Measurements from ENCODE around the gene ADGRE2. TPM values are rescaled to one million over a fixed set of nuclear protein-coding genes. Genes with fewer than 3 reads are reported as not detected.

ADGRE2 gene
- total and polyA plus RNA-seq, 2 of the 4 experiments (the other 2 are of a cell fraction): not detected

DNA sequence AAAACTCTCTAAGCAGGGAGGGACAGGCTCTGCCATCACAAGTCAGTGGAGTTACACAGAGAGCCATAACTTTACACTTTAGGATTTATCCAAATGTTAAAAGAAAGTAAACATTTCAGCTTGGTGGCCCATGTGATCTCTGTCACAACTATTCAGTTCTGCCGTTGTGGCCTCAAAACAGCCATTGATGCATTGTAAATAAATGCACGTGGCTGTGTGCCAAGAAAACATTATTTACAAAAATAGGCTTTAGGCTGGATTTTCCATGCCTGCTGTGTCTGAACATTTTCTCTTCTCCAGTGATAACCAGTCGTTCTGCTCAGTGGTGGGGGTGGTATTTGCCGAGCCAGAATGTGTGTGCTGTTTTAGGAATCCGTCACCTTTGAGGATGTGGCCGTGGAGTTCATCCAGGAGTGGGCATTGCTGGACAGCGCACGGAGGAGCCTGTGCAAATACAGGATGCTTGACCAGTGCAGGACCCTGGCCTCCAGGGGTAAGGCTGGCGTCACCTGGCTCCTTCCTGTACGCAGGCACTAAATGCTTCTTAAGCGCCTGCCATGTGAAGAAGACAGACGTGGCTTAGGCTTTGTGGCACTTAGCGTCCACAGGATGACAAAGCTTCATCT is 83.6 kb downstream of the ADGRE2 start:
- H3K9me1 ChIP-seq (ENCODE audit: insufficient read depth, low read length): peaks cover 4% of the 10 kb centered on the region; the same call in 1 of the 2 replicates
- no peak overlapping the region for H2BK15ac ChIP-seq (ENCODE audit: low read depth, low read length)
- no peak overlapping the region for H2AFZ ChIP-seq (replicated peaks; ENCODE audit: low read length, poor library complexity)
- no peak overlapping the region for H3K23ac ChIP-seq (ENCODE audit: low read depth, low read length)
- no peak for TF ChIP-seq CHD1 (IDR thresholded peaks at IDR 0.05; ENCODE audit: low read depth, low read length)
- TF ChIP-seq MXI1 (IDR thresholded peaks at IDR 0.05; ENCODE audit: borderline replicate concordance, low read depth, low read length): no peak
- TF ChIP-seq USF2 (IDR thresholded peaks at IDR 0.05; ENCODE audit: low read depth, low read length): no peak
- TF ChIP-seq SMC3 (IDR thresholded peaks at IDR 0.05; ENCODE audit: low read depth, low read length): no peak
- TF ChIP-seq, protein P1, sequence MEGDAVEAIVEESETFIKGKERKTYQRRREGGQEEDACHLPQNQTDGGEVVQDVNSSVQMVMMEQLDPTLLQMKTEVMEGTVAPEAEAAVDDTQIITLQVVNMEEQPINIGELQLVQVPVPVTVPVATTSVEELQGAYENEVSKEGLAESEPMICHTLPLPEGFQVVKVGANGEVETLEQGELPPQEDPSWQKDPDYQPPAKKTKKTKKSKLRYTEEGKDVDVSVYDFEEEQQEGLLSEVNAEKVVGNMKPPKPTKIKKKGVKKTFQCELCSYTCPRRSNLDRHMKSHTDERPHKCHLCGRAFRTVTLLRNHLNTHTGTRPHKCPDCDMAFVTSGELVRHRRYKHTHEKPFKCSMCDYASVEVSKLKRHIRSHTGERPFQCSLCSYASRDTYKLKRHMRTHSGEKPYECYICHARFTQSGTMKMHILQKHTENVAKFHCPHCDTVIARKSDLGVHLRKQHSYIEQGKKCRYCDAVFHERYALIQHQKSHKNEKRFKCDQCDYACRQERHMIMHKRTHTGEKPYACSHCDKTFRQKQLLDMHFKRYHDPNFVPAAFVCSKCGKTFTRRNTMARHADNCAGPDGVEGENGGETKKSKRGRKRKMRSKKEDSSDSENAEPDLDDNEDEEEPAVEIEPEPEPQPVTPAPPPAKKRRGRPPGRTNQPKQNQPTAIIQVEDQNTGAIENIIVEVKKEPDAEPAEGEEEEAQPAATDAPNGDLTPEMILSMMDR (conservative IDR thresholded peaks at IDR 0.05; ENCODE audit: low read depth, low read length): no peak
- TF ChIP-seq BHLHE40 (IDR thresholded peaks at IDR 0.05; ENCODE audit: low read depth, low read length): no peak
- no peak for TF ChIP-seq FOS (IDR thresholded peaks at IDR 0.05; ENCODE audit: low read depth, low read length)
- no peak for TF ChIP-seq CEBPB (IDR thresholded peaks at IDR 0.05; ENCODE audit: low read depth, low read length)
- no peak for TF ChIP-seq MAZ (IDR thresholded peaks at IDR 0.05; ENCODE audit: borderline replicate concordance, low read depth, low read length)
- no peak for TF ChIP-seq RAD21 (IDR thresholded peaks at IDR 0.05; ENCODE audit: low read length)
- TF ChIP-seq NFE2L2 (IDR thresholded peaks at IDR 0.05; ENCODE audit: low read depth, low read length): no peak
- TF ChIP-seq POLR2A (IDR thresholded peaks at IDR 0.05; ENCODE audit: low read depth, low read length): no peak
- no peak for TF ChIP-seq RFX5 (IDR thresholded peaks at IDR 0.05; ENCODE audit: low read depth, low read length)
- TF ChIP-seq MAFK (IDR thresholded peaks at IDR 0.05; ENCODE audit: low read depth, low read length): no peak
- TF ChIP-seq ELK1 (IDR thresholded peaks at IDR 0.05; ENCODE audit: borderline replicate concordance, low read depth, low read length): no peak
- peaks cover 35% of the 10 kb centered on the region for H3K36me3 ChIP-seq (ENCODE audit: control insufficient read depth, insufficient read depth, low read length)
- H2BK20ac ChIP-seq (ENCODE audit: low read depth, low read length): no peak overlapping the region
- H3K27me3 ChIP-seq (ENCODE audit: control insufficient read depth, insufficient read depth, low read length): no peaks in the 10 kb centered on the region
- no peak overlapping the region for H4K5ac ChIP-seq (ENCODE audit: low read depth, low read length)
- H3K4me1 ChIP-seq (ENCODE audit: control insufficient read depth, insufficient read depth, low read length): no peaks in the 10 kb centered on the region
- no peak overlapping the region for H3K4me2 ChIP-seq (ENCODE audit: low read depth, low read length)
- ATAC-seq (ENCODE audit: low read depth) (no peak), DNase-seq (no peak)
- no peak overlapping the region for H3K27ac ChIP-seq (ENCODE audit: insufficient read depth, low read length)
- H3K4ac ChIP-seq (ENCODE audit: low read depth, low read length): no peak overlapping the region
- in situ Hi-C loops (cut with MboI; ENCODE audit: low sequenced_read_pairs) (no loop called here), intact Hi-C loops (cut with micrococcal nuclease) (no loop called here), dilution Hi-C loops (cut with HindIII; ENCODE audit: low sequenced_read_pairs, unreplicated experiment) (no loop called here)
- H4K8ac ChIP-seq (ENCODE audit: low read depth in 2 of 2, low read length in 2 of 2): no peak overlapping the region
- CTCF ChIA-PET: no interaction called here
- no peak overlapping the region for H2AK9ac ChIP-seq (replicated peaks; ENCODE audit: low read depth, low read length, poor library complexity)
- H2AK5ac ChIP-seq (ENCODE audit: low read depth, low read length): no peak overlapping the region
- H3K18ac ChIP-seq (ENCODE audit: low read depth, low read length): no peak overlapping the region
- H2BK120ac ChIP-seq (ENCODE audit: low read depth, low read length): no peak overlapping the region
- H3K56ac ChIP-seq (ENCODE audit: extremely low read depth, insufficient read depth, low read length): no peak overlapping the region
- no peak overlapping the region for H3K4me3 ChIP-seq (ENCODE audit: insufficient read depth, low read depth, low read length)
- no TSS peak for BruUV-seq (replicated peaks)
- no peaks in the 10 kb centered on the region for H4K20me1 ChIP-seq (ENCODE audit: insufficient read depth, low read length)
- H3K79me1 ChIP-seq (ENCODE audit: low read depth in 1 of 2, low read length in 2 of 2): peaks cover 15 to 18% of the 10 kb centered on the region in 2 experiments; a peak in 3 of 4 replicates
- no peaks in the 10 kb centered on the region for H3K9me3 ChIP-seq (ENCODE audit: control insufficient read depth, insufficient read depth, low read length)
- H3K9ac ChIP-seq (ENCODE audit: low read depth, low read length): no peak overlapping the region
- H4K91ac ChIP-seq (ENCODE audit: insufficient read depth, low read depth, low read length): no peak overlapping the region
- H3K14ac ChIP-seq (replicated peaks; ENCODE audit: low read depth, low read length): no peak overlapping the region
- no peak overlapping the region for H2BK5ac ChIP-seq (ENCODE audit: low read depth, low read length, poor library complexity, severe bottlenecking)
- WGBS, 2 experiments (ENCODE audit: extremely low coverage in 2 of 2, insufficient read length in 1 of 2): 90% methylated on average over 5 of the region's 13 CpGs; no CpG with 5 or more reads in 1 of the 2 experiments
- POLR2A ChIA-PET (ENCODE audit: unreplicated experiment): no interaction called here
